ENCODE data around the gene DYNC1I2.
"Not testable (repeated sequence)": the region's sequence is repeated elsewhere in the genome, so short reads cannot be mapped to it uniquely, and the experiment has no call there.

The DYNC1I2 gene

DNA sequence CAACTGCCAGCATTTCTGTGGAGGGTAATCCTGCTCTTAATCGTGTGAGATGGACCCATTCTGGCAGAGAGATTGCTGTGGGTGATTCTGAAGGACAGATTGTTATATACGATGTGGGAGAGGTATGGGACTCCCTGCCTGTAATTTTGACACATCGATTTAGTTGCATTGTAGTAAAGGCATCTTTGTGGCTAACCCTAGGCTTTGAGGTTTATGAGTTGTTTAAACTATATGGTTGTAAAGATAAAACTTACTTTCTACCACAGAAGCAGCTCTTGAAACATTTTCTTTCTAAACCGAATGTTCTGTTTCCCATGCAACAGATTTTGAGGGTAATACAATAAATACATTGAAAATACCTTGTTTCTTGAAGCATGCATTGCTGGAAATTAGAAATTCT lies 58.5 kb downstream of the DYNC1I2 start:
- H3K4me3 ChIP-seq (ENCODE audit: low read depth, low read length): no peak overlapping the region
- DNase-seq (ENCODE audit: low read depth, low spot score): no peak
- TF ChIP-seq CTCF (IDR thresholded peaks at IDR 0.05; ENCODE audit: low read depth, low read length): no peak
- in situ Hi-C loops (cut with HindIII; ENCODE audit: low sequenced_read_pairs): no loop called here

DNA sequence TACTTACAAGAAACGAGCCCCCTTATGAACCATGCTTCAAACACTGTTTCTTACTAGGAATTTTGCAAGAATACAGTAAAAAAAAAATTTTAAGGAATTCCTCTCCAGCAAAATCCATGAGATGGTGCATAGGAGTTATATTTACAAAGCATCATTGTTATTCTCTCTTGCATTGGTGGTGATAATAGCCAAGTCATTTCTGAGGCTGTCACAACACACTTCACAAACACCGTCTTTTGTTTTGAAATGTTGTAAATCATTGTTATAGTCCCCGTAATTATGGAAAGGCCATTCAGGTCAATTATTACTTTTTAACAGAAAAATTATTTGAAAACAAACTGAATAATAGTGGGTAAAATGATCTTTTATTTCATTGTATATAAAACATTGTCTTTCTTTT lies 60.1 kb downstream of the DYNC1I2 start:
- no peak for TF ChIP-seq CTCF (IDR thresholded peaks at IDR 0.05; ENCODE audit: low read depth, low read length)
- no peak overlapping the region for H3K4me3 ChIP-seq (ENCODE audit: low read depth, low read length)
- in situ Hi-C loops (cut with HindIII; ENCODE audit: low sequenced_read_pairs): no loop called here
- no peak for DNase-seq (ENCODE audit: low read depth, low spot score)

- H3K4me3 ChIP-seq (ENCODE audit: low read depth, low read length): no peak overlapping the region
- in situ Hi-C loops (cut with HindIII; ENCODE audit: low sequenced_read_pairs): no loop called here
- peak; percentile 18 for DNase-seq (ENCODE audit: low read depth, low spot score)
- TF ChIP-seq CTCF (IDR thresholded peaks at IDR 0.05; ENCODE audit: low read depth, low read length): no peak
Observed at GRCh38 chr2:171754254-171754939, 67.1 kb downstream of the DYNC1I2 start.

- DNase-seq (ENCODE audit: low read depth, low spot score); in situ Hi-C loops (cut with HindIII; ENCODE audit: low sequenced_read_pairs); H3K4me3 ChIP-seq (ENCODE audit: low read depth, low read length): not testable (repeated sequence)
Observed at GRCh38 chr2:171758762-171759161, 71.5 kb downstream of the DYNC1I2 start.

DNA sequence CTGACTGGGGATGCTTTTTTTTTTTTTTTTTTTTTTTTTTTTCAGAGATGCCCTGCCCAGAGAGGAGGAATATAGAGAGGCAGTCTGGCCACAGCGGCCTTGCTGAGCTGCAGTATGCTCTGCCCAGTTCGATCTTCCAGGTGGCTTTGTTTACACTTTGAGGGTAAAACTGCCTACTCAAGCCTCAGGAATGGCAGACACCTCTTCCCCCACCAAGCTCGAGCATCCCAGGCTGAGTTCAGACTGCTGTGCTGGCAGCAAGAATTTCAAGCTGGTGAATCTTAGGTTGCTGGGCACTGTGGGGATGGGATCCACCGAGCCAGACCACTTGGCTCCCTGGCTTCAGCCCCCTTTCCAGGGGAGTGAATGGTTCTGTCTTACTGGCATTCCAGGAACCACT lies 73.9 kb downstream of the DYNC1I2 start:
- H3K4me3 ChIP-seq (ENCODE audit: low read depth, low read length); in situ Hi-C loops (cut with HindIII; ENCODE audit: low sequenced_read_pairs): not testable (repeated sequence)
- DNase-seq (ENCODE audit: low read depth, low spot score): peak; percentile 15

GRCh38 chr2:171762879-171763573 lies 75.8 kb downstream of the DYNC1I2 start:
- no peak overlapping the region for H3K4me3 ChIP-seq (ENCODE audit: low read depth, low read length)
- no peak for TF ChIP-seq CTCF (IDR thresholded peaks at IDR 0.05; ENCODE audit: low read depth, low read length)
- peak; percentile 57 for DNase-seq (ENCODE audit: low read depth, low spot score)
- in situ Hi-C loops (cut with HindIII; ENCODE audit: low sequenced_read_pairs): no loop called here

DNA sequence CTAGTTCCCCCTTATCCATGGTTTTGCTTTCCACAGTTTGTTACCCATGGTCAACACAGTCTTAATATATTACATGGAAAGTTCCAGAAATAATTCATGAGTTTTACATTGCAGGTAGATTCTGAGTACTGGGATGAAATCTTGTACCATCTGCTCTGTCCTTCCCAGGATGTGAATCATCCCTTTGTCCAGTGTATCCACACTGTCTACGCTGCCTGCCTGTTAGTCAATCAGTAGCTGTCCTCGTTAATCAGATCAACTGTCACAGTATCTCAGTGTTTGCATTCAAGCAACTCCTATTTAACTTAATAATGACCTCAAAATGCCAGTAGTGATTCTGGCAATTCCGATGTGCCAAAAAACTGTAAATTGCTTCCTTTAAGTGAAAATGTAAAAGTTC lies 76.3 kb downstream of the DYNC1I2 start:
- no peak overlapping the region for H3K4me3 ChIP-seq (ENCODE audit: low read depth, low read length)
- DNase-seq (ENCODE audit: low read depth, low spot score): no peak
- in situ Hi-C loops (cut with HindIII; ENCODE audit: low sequenced_read_pairs): no loop called here

More for the DNA sequence above, 76.3 kb downstream of the DYNC1I2 start:
- no peak for TF ChIP-seq CTCF (IDR thresholded peaks at IDR 0.05; ENCODE audit: low read depth, low read length)
